A549 (cell line): ENCODE data around the gene HS3ST5. TPM values are rescaled to one million over a fixed set of nuclear protein-coding genes. Genes with fewer than 3 reads are reported as not detected.

Experiments used
- ATAC-seq, 2 experiments: fragments of 200-7000 bp in 1 of 2; fragments of >200 bp in 1 of 2; cut with Nextera tagmentation in 1 of 2; cut with Tn5 transposase in 1 of 2; 3 replicates each; pipeline versions ENCODE4 v1.8.0 to v1.9.1; 2018 to 2020; ENCODE audit warnings: mild to moderate bottlenecking in 1 of 2, moderate library complexity in 1 of 2
- CTCF ChIA-PET: fragments of 300-600 bp; sonication (Branson Sonifier 250); formaldehyde crosslinking; extraction: SDS; loops from one replicate; lab custom pipeline; 2021; ENCODE audit warnings: antibody characterized with exemption, inconsistent platforms; lab: Yijun Ruan, JAX
- POLR2A ChIA-PET: fragments of 350-600 bp; formaldehyde crosslinking; extraction: SDS; loops from one replicate; lab custom pipeline; 2021; ENCODE audit warnings: antibody characterized with exemption, inconsistent platforms; lab: Yijun Ruan, JAX
- DNase-seq, 2 experiments: peaks; one replicate each; pipeline versions ENCODE4 v3.0.0 to v3.0.0-alpha.2; 2011 to 2016; ENCODE audit warnings: low read depth in 1 of 2, low spot score in 1 of 2
- FAIRE-seq: peaks from 2 replicates; lab custom pipeline; 2011; peaks lifted over from hg19 to GRCh38; lab: Jason Lieb, UNC
- H3K27ac ChIP-seq, 2 experiments: fragments of >200 bp; sonication (Bioruptor Twin); formaldehyde crosslinking; 3 replicates each; pipeline ENCODE4 v1.5.1; 2016 to 2017
- H3K4me1 ChIP-seq: fragments of >200 bp; sonication (Bioruptor Twin); formaldehyde crosslinking; 3 replicates; pipeline ENCODE4 v1.6.1; 2016
- H3K4me2 ChIP-seq: fragments of >200 bp; sonication (Bioruptor Twin); formaldehyde crosslinking; 3 replicates; pipeline ENCODE4 v1.6.1; 2016
- H3K4me3 ChIP-seq: fragments of >200 bp; sonication (Bioruptor Twin); formaldehyde crosslinking; 3 replicates; pipeline ENCODE4 v1.5.1; 2016
- H3K9me3 ChIP-seq: fragments of >200 bp; sonication (Bioruptor Twin); formaldehyde crosslinking; 3 replicates; pipeline ENCODE4 v1.6.1; 2016
- EHF ChIP-seq: fragments of 250-450 bp; sonication (Bioruptor Pico); IDR thresholded peaks from 2 replicates; pipeline ENCODE4 v1.5.0; 2020; ENCODE audit warnings: mild to moderate bottlenecking
- HOXB5 ChIP-seq: fragments of 250-450 bp; sonication (Bioruptor Pico); IDR thresholded peaks from 2 replicates; pipeline ENCODE4 v1.5.0; 2020; ENCODE audit warnings: mild to moderate bottlenecking, moderate library complexity
- JUN ChIP-seq, 2 experiments: fragments of >200 bp; sonication (Bioruptor Twin); formaldehyde crosslinking; IDR thresholded peaks; 2 replicates in 1 of 2; 3 replicates in 1 of 2; pipeline ENCODE4 v1.6.1; 2016 to 2017
- JUNB ChIP-seq: fragments of >200 bp; sonication (Bioruptor Twin); formaldehyde crosslinking; IDR thresholded peaks from 2 replicates; pipeline ENCODE4 v1.6.1; 2016
- MAFK ChIP-seq: fragments of 450-650 bp; IDR thresholded peaks from 2 replicates; pipeline ENCODE4 v1.6.1; 2014; ENCODE audit not compliant: partially characterized antibody
- MAZ ChIP-seq: fragments of 150-350 bp; IDR thresholded peaks from 2 replicates; pipeline ENCODE4 v1.6.1; 2014; ENCODE audit warnings: antibody characterized with exemption, low read depth, low read length, borderline replicate concordance
- NFE2L2 ChIP-seq: fragments of 150-350 bp; conservative IDR thresholded peaks from 2 replicates; pipeline ENCODE4 v1.6.1; 2014; ENCODE audit warnings: low read length
- NPAS2 ChIP-seq: fragments of 250-450 bp; sonication (Bioruptor Pico); IDR thresholded peaks from 2 replicates; pipeline ENCODE4 v1.8.0; 2022; ENCODE audit warnings: mild to moderate bottlenecking, moderate library complexity, borderline replicate concordance
- RCOR1 ChIP-seq: fragments of 150-350 bp; IDR thresholded peaks from 2 replicates; pipeline ENCODE4 v1.6.1; 2014; ENCODE audit warnings: antibody characterized with exemption, low read length, low read depth
- RNF2 ChIP-seq: fragments of 200-600 bp; sonication (generic); IDR thresholded peaks from 2 replicates; pipeline ENCODE4 v1.6.1; 2016; ENCODE audit warnings: low read depth, mild to moderate bottlenecking, antibody characterized with exemption, moderate library complexity, borderline replicate concordance
- SREBF2 ChIP-seq: fragments of 450-650 bp; IDR thresholded peaks from 2 replicates; pipeline ENCODE4 v1.6.1; 2014; ENCODE audit warnings: mild to moderate bottlenecking, moderate library complexity
- TFCP2L1 ChIP-seq: fragments of 250-450 bp; sonication (Bioruptor Pico); IDR thresholded peaks from 2 replicates; pipeline ENCODE4 v1.5.0; 2021; ENCODE audit warnings: mild to moderate bottlenecking
- ZC3H11A ChIP-seq: fragments of 450-650 bp; IDR thresholded peaks from 2 replicates; pipeline ENCODE4 v1.6.1; 2014; ENCODE audit warnings: antibody characterized with exemption, mild to moderate bottlenecking
- WGBS: methylation state at CpG from one replicate; pipeline ENCODE4 v1.1.6; 2017; ENCODE audit errors: missing lambda C conversion rate; 5-methylcytosine and 5-hydroxymethylcytosine counted together
- polyA plus RNA-seq, 4 experiments: library from polyadenylated mRNA; depleted of rRNA in 3 of 4; stranded (reverse); fragments of >200 nt; fragmentation: RNase III in 1 of 4; extraction: RNeasy Plus Mini Kit Qiagen cat#74134 plus additional on column Dnase treatment in 1 of 4; gene quantifications; 2 replicates in 3 of 4; 3 replicates in 1 of 4; pipeline ENCODE4 v1.2.3, GENCODE V29; 2011 to 2017
- TF ChIP-seq, protein P1 (sequence below): fragments of 250-450 bp; sonication (Bioruptor Pico); IDR thresholded peaks from 2 replicates; pipeline ENCODE4 v1.5.0; 2020; ENCODE audit warnings: low read depth, mild to moderate bottlenecking, moderate library complexity
- TF ChIP-seq, protein P2 (sequence below): IDR thresholded peaks from 2 replicates; pipeline ENCODE4 v1.6.1; 2012
- TF ChIP-seq, protein P3 (sequence below): fragments of 250-450 bp; sonication (Bioruptor Pico); IDR thresholded peaks from 2 replicates; pipeline ENCODE4 v1.5.0; 2021; ENCODE audit warnings: mild to moderate bottlenecking, moderate library complexity, borderline replicate concordance
- TF ChIP-seq, protein P4 (sequence below): IDR thresholded peaks from 2 replicates; pipeline ENCODE4 v1.6.1; 2012

Gene HS3ST5
- polyA plus RNA-seq, 2 of the 4 experiments (the other 2 are of a cell fraction), result not detected

DNA sequence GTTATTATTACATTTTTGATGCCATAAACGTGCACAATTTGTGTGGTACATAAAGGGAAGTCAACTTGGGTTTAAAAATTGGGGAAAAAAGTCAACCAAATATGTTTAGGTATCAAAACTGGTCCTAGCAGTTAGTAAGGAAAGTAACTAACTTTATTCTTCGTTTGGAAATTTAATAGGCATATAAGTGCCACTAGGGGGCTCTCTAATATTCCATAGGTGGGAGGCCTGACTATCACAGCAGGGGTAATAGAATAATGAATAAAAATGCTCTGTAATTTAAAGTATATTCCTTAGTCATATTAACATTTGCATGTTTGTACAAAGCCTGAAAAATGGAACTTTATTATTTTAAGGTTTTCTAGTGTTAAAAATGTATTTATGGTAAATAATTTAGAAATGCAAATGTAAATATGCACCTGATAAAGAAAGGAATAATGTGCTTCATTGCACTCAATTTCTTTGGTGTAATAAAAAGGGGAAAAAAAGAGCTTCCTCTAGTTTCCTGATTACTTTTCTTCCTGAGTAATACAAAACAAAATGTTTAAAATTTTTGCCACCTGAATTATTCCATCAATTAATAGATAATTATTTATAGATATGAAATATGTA, 246.2 kb downstream of the HS3ST5 start (continued):
- TF ChIP-seq, protein P1, sequence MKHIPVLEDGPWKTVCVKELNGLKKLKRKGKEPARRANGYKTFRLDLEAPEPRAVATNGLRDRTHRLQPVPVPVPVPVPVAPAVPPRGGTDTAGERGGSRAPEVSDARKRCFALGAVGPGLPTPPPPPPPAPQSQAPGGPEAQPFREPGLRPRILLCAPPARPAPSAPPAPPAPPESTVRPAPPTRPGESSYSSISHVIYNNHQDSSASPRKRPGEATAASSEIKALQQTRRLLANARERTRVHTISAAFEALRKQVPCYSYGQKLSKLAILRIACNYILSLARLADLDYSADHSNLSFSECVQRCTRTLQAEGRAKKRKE (CRISPR knock-in tag), result no peak
- TF ChIP-seq, protein P2, sequence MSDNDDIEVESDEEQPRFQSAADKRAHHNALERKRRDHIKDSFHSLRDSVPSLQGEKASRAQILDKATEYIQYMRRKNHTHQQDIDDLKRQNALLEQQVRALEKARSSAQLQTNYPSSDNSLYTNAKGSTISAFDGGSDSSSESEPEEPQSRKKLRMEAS, result no peak

DNA sequence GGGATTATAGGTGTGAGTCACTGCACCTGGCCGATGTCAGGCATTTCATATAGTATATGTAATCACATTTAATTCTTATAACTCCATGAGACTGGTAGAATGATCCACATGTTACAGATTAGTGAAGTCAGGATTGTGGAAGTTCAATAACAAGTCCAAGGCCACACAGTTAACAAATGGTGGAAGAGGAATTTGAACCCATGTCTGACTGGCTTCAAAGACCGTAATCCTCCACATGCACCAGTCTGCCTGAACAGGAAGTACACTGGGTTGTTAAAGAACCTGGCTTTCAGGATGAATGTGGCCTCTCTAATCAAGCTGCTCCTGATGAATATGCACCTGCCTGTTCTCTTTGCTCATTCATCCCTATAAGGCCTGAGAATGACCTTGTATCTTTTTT, 249.9 kb downstream of the HS3ST5 start:
- POLR2A ChIA-PET, result no interaction called here
- CTCF ChIA-PET, result no interaction called here
- WGBS, result 60% methylated on average over 2 of the region's 2 CpGs
- no peak for FAIRE-seq
- TF ChIP-seq MAFK, result no peak
- TF ChIP-seq JUN (IDR thresholded peaks at IDR 0.05), result no peak
- TF ChIP-seq TFCP2L1 (CRISPR knock-in tag), result no peak
- no peak for TF ChIP-seq NFE2L2
- no peak for TF ChIP-seq MAZ
- no peak for TF ChIP-seq RCOR1
- no peak for TF ChIP-seq HOXB5
- TF ChIP-seq, protein P3, sequence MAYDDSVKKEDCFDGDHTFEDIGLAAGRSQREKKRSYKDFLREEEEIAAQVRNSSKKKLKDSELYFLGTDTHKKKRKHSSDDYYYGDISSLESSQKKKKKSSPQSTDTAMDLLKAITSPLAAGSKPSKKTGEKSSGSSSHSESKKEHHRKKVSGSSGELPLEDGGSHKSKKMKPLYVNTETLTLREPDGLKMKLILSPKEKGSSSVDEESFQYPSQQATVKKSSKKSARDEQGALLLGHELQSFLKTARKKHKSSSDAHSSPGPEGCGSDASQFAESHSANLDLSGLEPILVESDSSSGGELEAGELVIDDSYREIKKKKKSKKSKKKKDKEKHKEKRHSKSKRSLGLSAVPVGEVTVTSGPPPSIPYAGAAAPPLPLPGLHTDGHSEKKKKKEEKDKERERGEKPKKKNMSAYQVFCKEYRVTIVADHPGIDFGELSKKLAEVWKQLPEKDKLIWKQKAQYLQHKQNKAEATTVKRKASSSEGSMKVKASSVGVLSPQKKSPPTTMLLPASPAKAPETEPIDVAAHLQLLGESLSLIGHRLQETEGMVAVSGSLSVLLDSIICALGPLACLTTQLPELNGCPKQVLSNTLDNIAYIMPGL, result no peak
- TF ChIP-seq, protein P1 (CRISPR knock-in tag), result no peak
- TF ChIP-seq JUNB, result no peak
- TF ChIP-seq, protein P4, sequence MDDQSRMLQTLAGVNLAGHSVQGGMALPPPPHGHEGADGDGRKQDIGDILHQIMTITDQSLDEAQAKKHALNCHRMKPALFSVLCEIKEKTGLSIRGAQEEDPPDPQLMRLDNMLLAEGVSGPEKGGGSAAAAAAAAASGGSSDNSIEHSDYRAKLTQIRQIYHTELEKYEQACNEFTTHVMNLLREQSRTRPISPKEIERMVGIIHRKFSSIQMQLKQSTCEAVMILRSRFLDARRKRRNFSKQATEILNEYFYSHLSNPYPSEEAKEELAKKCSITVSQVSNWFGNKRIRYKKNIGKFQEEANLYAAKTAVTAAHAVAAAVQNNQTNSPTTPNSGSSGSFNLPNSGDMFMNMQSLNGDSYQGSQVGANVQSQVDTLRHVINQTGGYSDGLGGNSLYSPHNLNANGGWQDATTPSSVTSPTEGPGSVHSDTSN, result no peak
- TF ChIP-seq RNF2, result no peak
- Histone ChIP-seq H3K27ac (no peak overlapping the region), H3K4me3 (no peak overlapping the region), H3K4me1 (no peaks in the 10 kb centered on the region), H3K4me2 (no peak overlapping the region), H3K9me3 (no peaks in the 10 kb centered on the region)
- no peak for ATAC-seq
- DNase-seq, result no peak

DNA sequence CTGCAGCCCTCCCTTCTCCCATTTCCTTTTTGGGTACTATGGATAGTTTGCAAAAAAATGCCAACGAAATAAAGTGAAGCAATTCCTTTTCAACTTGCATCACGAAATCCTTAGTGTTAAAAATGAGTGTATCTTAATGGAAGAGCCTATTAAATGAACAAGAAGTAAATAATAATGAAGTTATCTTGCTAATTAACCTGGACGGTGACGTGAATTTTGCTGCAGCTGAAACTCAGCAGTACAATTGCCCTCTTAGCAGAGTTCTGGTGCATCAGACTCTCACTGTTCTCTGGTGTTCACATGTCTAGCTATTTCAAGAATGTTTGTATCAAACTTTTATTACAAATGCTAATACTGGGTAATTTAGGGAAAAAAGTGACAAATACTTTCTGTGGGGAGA, 252.2 kb downstream of the HS3ST5 start:
- Histone ChIP-seq H3K4me2 (no peak overlapping the region), H3K9me3 (no peaks in the 10 kb centered on the region), H3K27ac (no peak overlapping the region), H3K4me3 (no peak overlapping the region), H3K4me1 (no peaks in the 10 kb centered on the region)
- no peak for DNase-seq
- POLR2A ChIA-PET, result no interaction called here
- no peak for ATAC-seq
- TF ChIP-seq ZC3H11A, result no peak
- TF ChIP-seq, protein P2, result no peak
- no peak for TF ChIP-seq TFCP2L1 (CRISPR knock-in tag)
- no peak for TF ChIP-seq EHF (CRISPR knock-in tag)
- TF ChIP-seq SREBF2, result no peak
- WGBS, result 38% methylated on average over 4 of the region's 4 CpGs
- no peak for FAIRE-seq
- CTCF ChIA-PET, result no interaction called here

DNA sequence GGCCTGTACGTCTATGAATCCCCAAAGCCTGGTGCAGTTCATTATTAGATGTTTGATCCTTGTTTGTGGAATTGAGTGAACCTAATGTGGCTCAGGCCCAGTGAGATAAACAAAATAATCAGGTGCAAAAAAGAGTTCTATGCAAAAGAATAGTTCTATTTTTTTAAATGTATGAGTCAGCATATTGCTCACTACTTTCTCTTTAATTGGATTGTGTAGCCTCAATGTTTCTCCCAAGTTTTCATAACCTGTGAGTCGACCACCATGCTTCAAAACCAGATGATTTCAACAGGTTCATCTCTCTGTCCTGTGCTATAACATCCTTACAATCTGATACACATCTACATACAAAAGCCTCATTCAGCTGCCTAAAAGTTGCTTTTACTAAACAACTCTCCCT, 255.3 kb downstream of the HS3ST5 start:
- H3K4me2 ChIP-seq, result no peak overlapping the region
- H3K4me1 ChIP-seq, result no peaks in the 10 kb centered on the region
- no peak for TF ChIP-seq NPAS2 (CRISPR knock-in tag)
- TF ChIP-seq MAFK, result peak; percentile 82
- no peak overlapping the region for H3K4me3 ChIP-seq
- 49% methylated on average over 2 of the region's 2 CpGs for WGBS
- no peaks in the 10 kb centered on the region for H3K9me3 ChIP-seq
- H3K27ac ChIP-seq, result no peak overlapping the region
- FAIRE-seq, result no peak
- no peak for DNase-seq
- ATAC-seq, result no peak
- CTCF ChIA-PET, result no interaction called here
- POLR2A ChIA-PET, result no interaction called here
